Measurements from ENCODE around the gene VWA1. TPM values are rescaled to one million over a fixed set of nuclear protein-coding genes. Genes with fewer than 3 reads are reported as not detected.
A peak's percentile ranks its signal among the peaks of the same experiment; 100 is the strongest.

VWA1 gene
- total and polyA plus RNA-seq, 2 of the 4 experiments (the other 2 are of a cell fraction) = 1.1 to 6.1 TPM

- TF ChIP-seq USF2 (IDR thresholded peaks at IDR 0.05; ENCODE audit: low read depth, low read length) = no peak
These were observed 44.8 kb upstream of the VWA1 start (continued) for GRCh38 chr1:1390675-1391074.

- Histone ChIP-seq H4K91ac (ENCODE audit: insufficient read depth, low read depth, low read length) (no peak overlapping the region), H4K20me1 (ENCODE audit: insufficient read depth, low read length) (peaks cover 26% of the 10 kb centered on the region; the same call in 1 of the 2 replicates), H2AK9ac (replicated peaks; ENCODE audit: low read depth, low read length, poor library complexity) (no peak overlapping the region), H3K4me3 (ENCODE audit: insufficient read depth, low read depth, low read length) (no peak overlapping the region), H2AFZ (replicated peaks; ENCODE audit: low read length, poor library complexity) (no peak overlapping the region), H3K23ac (ENCODE audit: low read depth, low read length) (no peak overlapping the region), H3K14ac (replicated peaks; ENCODE audit: low read depth, low read length) (no peak overlapping the region), H3K9me3 (ENCODE audit: control insufficient read depth, insufficient read depth, low read length) (no peaks in the 10 kb centered on the region), H2AK5ac (ENCODE audit: low read depth, low read length) (no peak overlapping the region), H3K4me2 (ENCODE audit: low read depth, low read length) (no peak overlapping the region), H3K18ac (ENCODE audit: low read depth, low read length) (no peak overlapping the region), H2BK20ac (ENCODE audit: low read depth, low read length) (no peak overlapping the region), H3K4ac (ENCODE audit: low read depth, low read length) (no peak overlapping the region), H3K79me1 (ENCODE audit: low read depth in 1 of 2, low read length in 2 of 2) (peaks cover 20 to 47% of the 10 kb centered on the region in 2 experiments), H3K27me3 (ENCODE audit: control insufficient read depth, insufficient read depth, low read length) (no peaks in the 10 kb centered on the region), H3K9me1 (ENCODE audit: insufficient read depth, low read length) (no peaks in the 10 kb centered on the region), H3K56ac (ENCODE audit: extremely low read depth, insufficient read depth, low read length) (no peak overlapping the region), H2BK120ac (ENCODE audit: low read depth, low read length) (no peak overlapping the region), H3K27ac (ENCODE audit: insufficient read depth, low read length) (no peak overlapping the region), H4K5ac (ENCODE audit: low read depth, low read length) (no peak overlapping the region), H2BK15ac (ENCODE audit: low read depth, low read length) (no peak overlapping the region), H3K36me3 (ENCODE audit: control insufficient read depth, insufficient read depth, low read length) (peaks cover 73% of the 10 kb centered on the region), H4K8ac (ENCODE audit: low read depth in 2 of 2, low read length in 2 of 2) (no peak overlapping the region), H2BK5ac (ENCODE audit: low read depth, low read length, poor library complexity, severe bottlenecking) (no peak overlapping the region), H3K9ac (ENCODE audit: low read depth, low read length) (no peak overlapping the region), H3K4me1 (ENCODE audit: control insufficient read depth, insufficient read depth, low read length) (no peaks in the 10 kb centered on the region)
- WGBS, 2 experiments (ENCODE audit: extremely low coverage in 2 of 2, insufficient read length in 1 of 2) = 100% methylated on average over 4 of the region's 12 CpGs; no CpG with 5 or more reads in 1 of the 2 experiments
- intact Hi-C loops (cut with micrococcal nuclease) (no loop called here), dilution Hi-C loops (cut with HindIII; ENCODE audit: low sequenced_read_pairs, unreplicated experiment) (no loop called here), in situ Hi-C loops (cut with MboI; ENCODE audit: low sequenced_read_pairs) (no loop called here)
- ChIA-PET POLR2A (ENCODE audit: unreplicated experiment) (interaction anchor here (0.6 kb wide), 1 partner anchor 33 kb away, joined by 3 read pairs; no protein-coding TSS in a partner anchor), CTCF (no interaction called here)
- no peak for DNase-seq
- ATAC-seq (ENCODE audit: low read depth) = no peak
- TSS peak; percentile 32 for BruUV-seq (replicated peaks)
- TF ChIP-seq BHLHE40 (IDR thresholded peaks at IDR 0.05; ENCODE audit: low read depth, low read length) (no peak), RFX5 (IDR thresholded peaks at IDR 0.05; ENCODE audit: low read depth, low read length) (no peak), NFE2L2 (IDR thresholded peaks at IDR 0.05; ENCODE audit: low read depth, low read length) (no peak), CHD1 (IDR thresholded peaks at IDR 0.05; ENCODE audit: low read depth, low read length) (no peak), FOS (IDR thresholded peaks at IDR 0.05; ENCODE audit: low read depth, low read length) (no peak), RAD21 (IDR thresholded peaks at IDR 0.05; ENCODE audit: low read length) (no peak), SMC3 (IDR thresholded peaks at IDR 0.05; ENCODE audit: low read depth, low read length) (no peak), MAZ (IDR thresholded peaks at IDR 0.05; ENCODE audit: borderline replicate concordance, low read depth, low read length) (no peak), RCOR1 (IDR thresholded peaks at IDR 0.05; ENCODE audit: insufficient replicate concordance, low read length) (no peak), MXI1 (IDR thresholded peaks at IDR 0.05; ENCODE audit: borderline replicate concordance, low read depth, low read length) (no peak), POLR2A (IDR thresholded peaks at IDR 0.05; ENCODE audit: low read depth, low read length) (no peak), ELK1 (IDR thresholded peaks at IDR 0.05; ENCODE audit: borderline replicate concordance, low read depth, low read length) (no peak)
These were observed 44.3 kb upstream of the VWA1 start for GRCh38 chr1:1391225-1391624.

Measured in IMR-90 (cell line).